HPDE6-E6E7 (cell line): ENCODE data around the gene FEM1B.

ENCODE experiments used
- DNase-seq: peaks from one replicate; pipeline ENCODE4 v3.0.0; 2011; ENCODE audit warnings: missing footprints; ENCODE audit errors: extremely low spot score

Gene FEM1B

GRCh38 chr15:68307131-68307928, 29.8 kb downstream of the FEM1B start:
- no peak for DNase-seq

GRCh38 chr15:68309024-68309423, 31.5 kb downstream of the FEM1B start:
- no peak for DNase-seq

- no peak for DNase-seq
Observed at GRCh38 chr15:68310178-68310803, 32.7 kb downstream of the FEM1B start.

GRCh38 chr15:68310804-68311463, 33.4 kb downstream of the FEM1B start:
- DNase-seq, result no peak

GRCh38 chr15:68311464-68311835, 33.9 kb downstream of the FEM1B start:
- DNase-seq, result no peak

GRCh38 chr15:68311859-68312557, 34.5 kb downstream of the FEM1B start:
- DNase-seq, result no peak

GRCh38 chr15:68312701-68313204, 35.2 kb downstream of the FEM1B start:
- peak; percentile 31 for DNase-seq

GRCh38 chr15:68313501-68314410, 36.2 kb downstream of the FEM1B start:
- no peak for DNase-seq

GRCh38 chr15:68314563-68314962, 37.0 kb downstream of the FEM1B start:
- DNase-seq, result no peak

GRCh38 chr15:68315035-68315434, 37.5 kb downstream of the FEM1B start:
- DNase-seq, result no peak

- no peak for DNase-seq
Observed at GRCh38 chr15:68315495-68316031, 38.0 kb downstream of the FEM1B start.

- no peak for DNase-seq
Observed at GRCh38 chr15:68316061-68316804, 38.7 kb downstream of the FEM1B start.

GRCh38 chr15:68317281-68318007, 39.9 kb downstream of the FEM1B start:
- no peak for DNase-seq

GRCh38 chr15:68318008-68318835, 40.7 kb downstream of the FEM1B start:
- no peak for DNase-seq

GRCh38 chr15:68318931-68319909, 41.7 kb downstream of the FEM1B start:
- no peak for DNase-seq

- no peak for DNase-seq
Observed at GRCh38 chr15:68319997-68320396, 42.5 kb downstream of the FEM1B start.

- DNase-seq, result no peak
Observed at GRCh38 chr15:68321229-68321628, 43.7 kb downstream of the FEM1B start.
